GM06990 (cell line): ENCODE measurements around the gene ISM2.
A peak's percentile ranks its signal among the peaks of the same experiment; 100 is the strongest.

Experiments used
- DNase-seq: peaks from one replicate; pipeline ENCODE4 v3.0.0-alpha.2; 2011; ENCODE audit not compliant: insufficient read length; ENCODE audit errors: extremely low read depth
- H3K27me3 ChIP-seq: replicated peaks from 2 replicates; pipeline ENCODE4 v1.6.0; 2011; ENCODE audit warnings: low read length; ENCODE audit not compliant: control insufficient read depth, insufficient read depth
- H3K36me3 ChIP-seq: 2 replicates; pipeline ENCODE4 v1.5.1; 2011; ENCODE audit warnings: low read length; ENCODE audit not compliant: control insufficient read depth, insufficient read depth
- H3K4me3 ChIP-seq: replicated peaks from 2 replicates; pipeline ENCODE4 v1.5.1; 2011; ENCODE audit warnings: low read depth, mild to moderate bottlenecking, control low read depth, low read length
- TF ChIP-seq, protein P1 (sequence below): IDR thresholded peaks from 2 replicates; pipeline ENCODE4 v1.5.1; 2011; ENCODE audit warnings: low read length, control low read depth, mild to moderate bottlenecking, inconsistent platforms; ENCODE audit not compliant: insufficient read depth, poor library complexity, severe bottlenecking

Gene ISM2

DNA sequence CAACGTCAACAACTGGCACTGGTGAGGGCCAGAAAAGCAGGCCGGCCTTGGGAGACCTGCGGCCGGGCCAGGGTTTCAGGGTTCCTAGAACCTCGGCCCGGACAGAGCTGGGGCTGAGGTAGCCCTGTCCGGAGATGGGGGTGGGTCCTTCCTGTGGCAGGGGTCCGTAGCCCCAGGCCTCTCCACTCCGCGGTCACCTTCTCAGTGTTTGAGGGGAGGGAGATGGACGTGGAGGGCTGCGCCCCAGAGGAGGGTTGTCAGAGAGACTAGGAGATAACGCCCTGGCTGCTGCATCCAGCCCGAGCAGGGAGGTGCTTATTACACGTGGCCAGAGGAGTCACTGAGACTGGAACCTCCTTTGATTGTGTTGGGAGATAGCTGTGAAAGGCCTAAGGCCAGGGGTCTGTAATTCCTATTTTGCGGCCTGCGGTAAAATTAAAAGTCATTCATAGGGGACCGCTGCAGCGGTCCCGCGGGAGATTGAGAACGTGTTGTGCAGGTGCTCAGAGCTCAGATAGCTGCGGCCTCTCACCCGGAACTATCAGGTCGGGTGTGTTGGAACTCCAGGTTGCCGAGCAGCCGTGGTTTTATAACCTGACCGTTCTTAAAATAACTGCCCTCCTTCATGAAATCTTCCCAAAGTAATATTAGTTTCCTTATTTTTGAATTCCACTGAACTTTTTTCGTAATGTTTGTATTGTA is 40.2 kb downstream of the ISM2 start:
- H3K4me3 ChIP-seq, result peak overlapping the region; percentile 100
- DNase-seq, result no peak
- TF ChIP-seq, protein P1, sequence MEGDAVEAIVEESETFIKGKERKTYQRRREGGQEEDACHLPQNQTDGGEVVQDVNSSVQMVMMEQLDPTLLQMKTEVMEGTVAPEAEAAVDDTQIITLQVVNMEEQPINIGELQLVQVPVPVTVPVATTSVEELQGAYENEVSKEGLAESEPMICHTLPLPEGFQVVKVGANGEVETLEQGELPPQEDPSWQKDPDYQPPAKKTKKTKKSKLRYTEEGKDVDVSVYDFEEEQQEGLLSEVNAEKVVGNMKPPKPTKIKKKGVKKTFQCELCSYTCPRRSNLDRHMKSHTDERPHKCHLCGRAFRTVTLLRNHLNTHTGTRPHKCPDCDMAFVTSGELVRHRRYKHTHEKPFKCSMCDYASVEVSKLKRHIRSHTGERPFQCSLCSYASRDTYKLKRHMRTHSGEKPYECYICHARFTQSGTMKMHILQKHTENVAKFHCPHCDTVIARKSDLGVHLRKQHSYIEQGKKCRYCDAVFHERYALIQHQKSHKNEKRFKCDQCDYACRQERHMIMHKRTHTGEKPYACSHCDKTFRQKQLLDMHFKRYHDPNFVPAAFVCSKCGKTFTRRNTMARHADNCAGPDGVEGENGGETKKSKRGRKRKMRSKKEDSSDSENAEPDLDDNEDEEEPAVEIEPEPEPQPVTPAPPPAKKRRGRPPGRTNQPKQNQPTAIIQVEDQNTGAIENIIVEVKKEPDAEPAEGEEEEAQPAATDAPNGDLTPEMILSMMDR, result no peak
- peaks cover 18% of the 10 kb centered on the region for H3K36me3 ChIP-seq
- no peaks in the 10 kb centered on the region for H3K27me3 ChIP-seq

DNA sequence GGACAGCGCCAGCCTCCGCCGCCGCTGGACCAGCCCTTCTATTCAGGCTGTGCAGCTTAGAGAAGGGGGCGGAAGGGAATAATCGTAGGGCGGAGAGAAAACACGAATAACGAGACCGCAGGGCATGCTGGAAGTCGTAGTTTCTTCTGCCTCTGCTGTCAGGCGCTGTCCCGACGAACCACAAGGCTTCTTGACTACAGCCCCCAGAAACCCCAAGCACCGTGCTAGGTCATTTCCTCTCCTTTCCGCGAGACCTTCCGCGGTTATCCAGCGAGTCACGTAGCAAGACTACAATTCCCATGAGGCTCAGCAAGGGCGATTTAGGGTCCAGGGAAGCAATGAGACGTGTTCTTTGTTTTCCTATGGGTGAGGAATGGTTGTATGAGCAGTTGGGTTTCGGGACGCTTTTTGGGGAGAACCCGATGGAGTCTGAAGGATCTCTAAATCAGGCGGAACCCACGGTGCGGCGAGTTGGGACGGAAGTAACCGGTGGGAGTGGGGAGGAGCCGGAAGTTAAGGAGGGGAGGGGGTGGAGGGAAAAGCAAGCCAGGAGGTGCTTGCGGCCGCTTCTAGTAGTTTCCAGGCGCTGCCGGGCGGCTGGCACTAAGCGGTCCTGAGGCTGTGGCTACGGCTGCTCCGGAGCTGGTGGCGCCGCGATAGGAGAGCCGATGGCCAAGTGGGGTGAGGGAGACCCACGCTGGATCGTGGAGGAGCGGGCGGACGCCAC is 40.9 kb downstream of the ISM2 start, which contains the start of the genes AHSA1 and VIPAS39:
AHSA1 (plus strand) TSS at position 572 of the 727 bp plus-strand sequence; CDS start at position 669, 97 bp downstream.
VIPAS39 (minus strand) TSS at position 80 of the 727 bp plus-strand sequence. CDS start 3,499 bp downstream, outside the sequence.
- Histone ChIP-seq H3K4me3 (peak within 1 kb of the TSS; percentile 100), H3K36me3 (peaks cover 19% of the 10 kb centered on the region), H3K27me3 (no peaks in the 10 kb centered on the region)
- DNase-seq, result peak; percentile 92
- TF ChIP-seq, protein P1, result no peak

DNA sequence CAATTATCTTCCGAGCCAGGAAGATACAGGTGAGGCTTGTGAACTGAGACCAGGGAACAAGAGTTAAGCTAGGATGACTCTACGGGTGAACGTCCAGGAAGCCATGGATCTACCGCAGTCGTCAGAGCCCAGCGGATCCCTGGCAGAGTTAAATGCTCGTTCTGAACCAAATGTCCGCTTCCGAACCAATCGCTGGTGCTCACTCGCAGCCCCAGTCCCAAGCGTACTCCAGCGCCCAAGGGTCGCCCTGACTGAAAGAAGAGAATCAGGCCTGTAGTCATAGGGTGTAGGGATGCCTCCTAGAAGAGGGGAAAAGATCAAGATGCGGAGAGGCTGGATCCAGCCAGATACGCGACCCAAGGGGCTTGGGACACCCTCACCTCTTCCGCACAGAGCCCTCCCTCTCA is 41.5 kb downstream of the ISM2 start:
- Histone ChIP-seq H3K4me3 (peak overlapping the region; percentile 96), H3K36me3 (peaks cover 14% of the 10 kb centered on the region), H3K27me3 (no peaks in the 10 kb centered on the region)
- TF ChIP-seq, protein P1, result no peak
- no peak for DNase-seq

DNA sequence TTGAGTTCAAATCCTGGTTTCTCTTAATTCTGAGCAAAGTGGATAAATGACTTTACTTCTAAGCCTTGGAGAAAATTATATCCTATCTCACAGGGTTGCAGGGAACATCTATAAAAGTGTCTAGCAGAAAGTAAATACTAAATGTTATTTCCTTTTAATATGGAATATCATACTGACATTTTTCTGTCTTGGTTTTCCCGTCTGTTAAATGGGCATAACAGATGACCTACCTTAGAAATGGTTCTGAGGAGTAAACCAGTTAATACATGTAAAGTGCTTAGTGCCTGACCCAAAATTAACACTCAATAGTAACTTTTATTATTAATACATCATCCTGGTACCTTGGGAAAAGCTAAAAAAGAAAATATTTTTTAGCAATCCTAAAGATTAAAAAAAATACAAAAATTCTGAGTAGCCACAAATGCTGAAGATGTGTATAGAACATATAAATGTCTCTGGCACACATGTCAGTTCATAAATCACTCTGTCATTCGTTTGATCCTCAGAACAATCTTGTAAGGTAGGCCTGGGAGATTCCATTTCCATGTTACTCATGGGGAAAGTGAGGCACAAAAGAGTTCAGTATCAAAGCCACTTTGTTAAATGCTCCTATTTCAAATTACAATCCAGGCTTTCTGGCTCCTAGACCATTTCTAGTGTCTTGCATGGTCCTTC is 42.5 kb downstream of the ISM2 start:
- Histone ChIP-seq H3K27me3 (no peaks in the 10 kb centered on the region), H3K4me3 (peak overlapping the region; percentile 96), H3K36me3 (peaks cover 8% of the 10 kb centered on the region; the same call in 1 of the 2 replicates)
- no peak for DNase-seq
- TF ChIP-seq, protein P1, result no peak

DNA sequence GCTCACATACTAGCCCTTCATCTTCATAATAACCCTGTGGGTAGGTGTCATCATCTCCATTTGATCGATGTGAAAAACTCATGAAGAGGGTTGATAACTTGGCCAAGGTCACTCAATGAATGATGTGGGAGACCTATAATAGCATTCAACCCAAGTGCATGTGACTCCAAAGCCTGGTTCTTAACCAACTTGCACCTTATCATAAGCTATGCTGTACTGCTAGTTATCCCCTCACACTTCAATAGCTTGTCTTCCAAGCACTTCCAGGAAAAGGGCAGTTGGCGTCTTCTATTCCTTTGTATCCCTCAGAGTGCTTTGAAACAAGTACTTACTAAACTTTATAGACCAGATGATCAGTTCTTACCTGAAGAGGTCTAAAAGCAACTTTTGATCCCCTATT is 56.4 kb downstream of the ISM2 start:
- Histone ChIP-seq H3K27me3 (no peaks in the 10 kb centered on the region), H3K36me3 (peaks cover 13% of the 10 kb centered on the region), H3K4me3 (no peak overlapping the region)
- TF ChIP-seq, protein P1, result no peak
- DNase-seq, result no peak
